DND-41 (cell line): ENCODE data around the gene GIMD1.

Source experiments
- EZH2 ChIP-seq: IDR thresholded peaks from 3 replicates; pipeline ENCODE4 v1.6.1; 2012; ENCODE audit warnings: borderline replicate concordance, low read depth, mild to moderate bottlenecking, moderate library complexity, low read length, inconsistent platforms; ENCODE audit not compliant: severe bottlenecking
- TF ChIP-seq, protein P1 (sequence below): IDR thresholded peaks from 2 replicates; pipeline ENCODE4 v1.5.1; 2012; ENCODE audit warnings: borderline replicate concordance, low read length, moderate library complexity, mild to moderate bottlenecking; ENCODE audit not compliant: poor library complexity, severe bottlenecking; ENCODE audit errors: extremely low read depth

- TF ChIP-seq EZH2, result no peak
- TF ChIP-seq, protein P1, sequence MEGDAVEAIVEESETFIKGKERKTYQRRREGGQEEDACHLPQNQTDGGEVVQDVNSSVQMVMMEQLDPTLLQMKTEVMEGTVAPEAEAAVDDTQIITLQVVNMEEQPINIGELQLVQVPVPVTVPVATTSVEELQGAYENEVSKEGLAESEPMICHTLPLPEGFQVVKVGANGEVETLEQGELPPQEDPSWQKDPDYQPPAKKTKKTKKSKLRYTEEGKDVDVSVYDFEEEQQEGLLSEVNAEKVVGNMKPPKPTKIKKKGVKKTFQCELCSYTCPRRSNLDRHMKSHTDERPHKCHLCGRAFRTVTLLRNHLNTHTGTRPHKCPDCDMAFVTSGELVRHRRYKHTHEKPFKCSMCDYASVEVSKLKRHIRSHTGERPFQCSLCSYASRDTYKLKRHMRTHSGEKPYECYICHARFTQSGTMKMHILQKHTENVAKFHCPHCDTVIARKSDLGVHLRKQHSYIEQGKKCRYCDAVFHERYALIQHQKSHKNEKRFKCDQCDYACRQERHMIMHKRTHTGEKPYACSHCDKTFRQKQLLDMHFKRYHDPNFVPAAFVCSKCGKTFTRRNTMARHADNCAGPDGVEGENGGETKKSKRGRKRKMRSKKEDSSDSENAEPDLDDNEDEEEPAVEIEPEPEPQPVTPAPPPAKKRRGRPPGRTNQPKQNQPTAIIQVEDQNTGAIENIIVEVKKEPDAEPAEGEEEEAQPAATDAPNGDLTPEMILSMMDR, result no peak
Observed at GRCh38 chr4:106395582-106395981, 27.0 kb upstream of the GIMD1 start.
